EL (cell line): ENCODE measurements around the gene EIF3B.
A peak's percentile ranks its signal among the peaks of the same experiment; 100 is the strongest.
"Not testable (repeated sequence)": the region's sequence is repeated elsewhere in the genome, so short reads cannot be mapped to it uniquely, and the experiment has no call there.

Experiments
- DNase-seq: peaks from one replicate; pipeline ENCODE4 v3.0.0-alpha.2; 2016

EIF3B gene

DNA sequence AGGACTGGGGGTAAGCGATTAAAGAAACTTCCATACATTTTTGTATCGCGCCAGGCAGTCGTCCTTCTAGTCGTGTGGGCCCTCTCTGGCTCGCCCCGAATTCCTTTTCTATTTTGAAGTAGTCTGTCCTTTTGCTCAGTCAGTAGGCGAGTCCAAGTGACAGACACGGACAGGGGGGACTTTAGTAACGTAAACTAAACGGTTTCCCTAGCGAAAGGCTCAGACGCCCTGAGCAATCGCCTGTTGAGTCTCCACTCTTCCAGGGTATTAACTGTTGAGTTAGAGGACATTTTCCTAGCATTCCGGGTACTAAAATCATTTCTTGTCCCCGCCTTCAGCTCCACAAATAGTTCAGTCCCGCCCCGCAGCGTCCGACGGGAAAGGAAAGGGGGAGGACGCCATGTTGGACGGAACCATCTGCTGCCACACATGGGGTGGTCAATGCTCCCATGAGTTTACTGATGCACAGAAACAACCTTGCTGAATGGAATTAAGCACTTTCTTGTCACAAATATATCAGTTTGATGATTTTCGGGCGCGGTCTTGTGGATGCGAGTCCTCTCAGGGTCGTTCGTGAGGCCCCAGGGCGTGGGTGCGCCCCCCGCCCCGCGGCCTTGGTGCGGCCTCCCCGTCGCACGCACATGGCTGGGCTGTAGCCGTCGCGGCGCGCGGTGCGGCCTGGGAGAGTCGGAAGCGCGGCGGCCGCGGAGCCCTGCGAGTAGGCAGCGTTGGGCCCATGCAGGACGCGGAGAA is at the start of gene EIF3B:
Gene EIF3B, plus strand, starts transcription at position 642 of the 753 bp plus-strand sequence. Its CDS starts 95 bp downstream, at position 737.
- DNase-seq, result peak; percentile 91

DNA sequence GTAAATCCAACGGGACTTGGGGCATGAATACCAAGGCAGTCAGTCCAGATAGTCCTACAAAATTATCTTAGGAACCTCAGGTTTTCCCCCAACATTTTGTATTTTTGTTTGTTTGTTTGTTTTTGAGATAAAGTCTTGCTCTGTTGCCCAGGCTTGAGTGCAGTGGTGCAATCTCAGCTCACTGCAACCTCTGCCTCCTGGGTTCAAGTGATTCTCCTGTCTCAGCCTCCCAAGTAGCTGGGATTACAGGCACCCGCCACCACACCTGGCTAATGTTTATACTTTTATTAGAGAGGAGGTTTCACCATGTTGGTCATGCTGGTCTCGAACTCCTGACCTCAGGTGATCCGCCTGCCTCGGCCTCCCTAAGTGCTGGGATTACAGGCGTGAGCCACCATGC is 49.4 kb upstream of the EIF3B start:
- DNase-seq, result not testable (repeated sequence)

GRCh38 chr7:2306688-2307087 is 47.9 kb upstream of the EIF3B start:
- no peak for DNase-seq

DNA sequence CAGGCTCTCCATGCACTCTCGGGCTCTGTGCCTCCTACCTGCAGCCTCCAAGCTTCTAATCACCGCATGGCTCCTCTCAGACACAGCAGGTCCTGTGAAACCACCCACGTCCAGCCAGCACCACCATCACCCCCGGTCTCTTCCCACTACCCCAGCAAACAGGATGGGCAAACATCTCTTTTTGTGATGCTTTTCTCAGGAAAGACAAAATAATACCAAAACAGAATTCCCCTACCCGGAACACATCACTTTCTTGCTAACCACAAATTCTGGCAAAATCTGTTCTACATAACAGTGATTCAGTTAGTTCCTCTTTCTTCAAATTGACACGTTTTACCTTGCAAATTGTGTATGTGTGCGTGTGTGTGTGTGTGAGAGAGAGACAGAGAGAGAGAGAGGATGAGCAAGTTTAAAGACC is 46.9 kb upstream of the EIF3B start:
- DNase-seq, result no peak

DNA sequence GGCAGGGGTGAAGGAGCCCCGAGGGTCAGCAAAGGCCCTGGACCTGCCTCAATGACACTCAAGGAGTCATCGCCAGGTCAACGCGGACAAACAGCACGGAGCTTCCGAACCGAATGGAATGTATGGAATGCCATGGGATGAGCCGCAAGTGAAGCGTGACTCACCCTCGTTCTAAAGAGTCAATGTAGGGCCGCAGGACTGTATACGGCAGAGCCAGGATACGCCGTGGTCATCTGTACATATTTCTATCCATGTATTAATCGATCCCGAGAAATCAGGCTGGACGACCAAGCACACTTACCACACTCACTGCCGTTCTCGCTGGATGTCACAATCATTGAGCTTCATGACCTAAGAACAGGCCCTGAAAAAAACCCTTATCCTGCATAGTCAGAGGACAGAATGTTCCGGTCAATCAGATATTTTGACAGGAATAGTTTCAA is 44.7 kb upstream of the EIF3B start:
- DNase-seq, result peak; percentile 98

DNA sequence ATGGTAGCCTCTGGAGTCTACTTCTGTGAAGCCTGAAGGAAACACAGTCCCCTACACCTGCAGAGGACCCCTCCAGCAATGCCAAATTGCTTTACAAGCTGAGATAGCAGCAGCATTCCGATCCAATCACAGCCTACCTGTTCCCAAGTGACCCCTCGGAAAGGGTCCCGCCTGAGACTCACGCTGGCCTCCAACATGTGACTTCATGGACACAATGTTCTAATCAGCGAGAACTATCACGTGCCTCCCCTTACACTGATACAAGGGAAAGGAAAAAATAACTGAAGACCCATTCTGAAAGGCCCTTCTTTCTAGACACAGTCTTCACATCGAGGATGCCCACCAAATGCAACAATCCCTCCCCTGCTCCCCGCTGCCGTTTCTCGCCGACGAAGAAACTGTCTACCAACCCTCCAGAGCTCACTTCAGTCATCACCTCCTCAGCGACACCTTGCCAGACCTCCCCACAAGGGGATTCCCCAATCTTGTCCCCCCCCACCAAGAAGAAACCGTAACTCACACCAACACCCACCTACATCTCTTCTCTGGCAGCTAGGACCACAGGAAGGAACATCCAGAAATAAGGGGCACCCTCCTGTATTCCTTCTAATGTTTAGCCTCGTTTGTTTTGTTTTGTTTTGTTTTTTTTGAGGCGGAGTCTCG is 42.2 kb upstream of the EIF3B start:
- DNase-seq, result no peak

DNA sequence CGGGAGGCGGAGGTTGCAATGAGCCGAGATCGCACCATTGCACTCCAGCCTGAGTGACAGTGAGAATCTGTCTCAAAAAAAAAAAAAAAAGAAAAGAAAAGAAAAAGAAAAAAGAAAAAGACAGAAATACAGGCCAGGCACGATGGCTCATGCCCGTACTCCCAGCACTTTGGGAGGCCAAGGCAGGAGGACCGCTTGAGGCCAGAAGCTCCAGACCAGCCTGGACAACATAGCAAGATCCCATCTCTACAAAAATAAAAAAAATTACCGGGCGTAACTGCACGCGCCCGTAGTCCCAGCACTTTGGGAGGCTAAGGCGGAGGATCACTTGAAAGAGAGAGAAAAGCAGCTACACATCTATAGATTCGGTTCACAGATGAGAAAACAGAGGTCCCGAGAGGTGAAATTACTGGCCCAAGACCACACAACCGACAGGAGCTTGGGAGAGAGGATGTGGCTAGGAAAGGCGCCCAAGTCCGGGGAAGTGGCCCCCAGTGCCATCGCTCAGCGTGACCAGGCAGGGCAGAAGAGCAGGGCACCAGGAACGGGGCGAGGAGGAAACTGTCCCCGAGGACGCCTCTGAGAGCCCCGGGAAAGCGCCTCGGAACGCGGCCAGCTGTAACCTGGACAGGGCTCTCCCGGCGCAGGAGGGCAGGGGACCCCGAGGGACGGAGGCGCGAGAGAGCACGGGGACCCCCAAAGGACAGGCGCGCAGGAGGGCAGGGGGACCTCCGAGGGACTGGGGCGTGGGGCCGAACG is 41.0 kb upstream of the EIF3B start:
- DNase-seq, result peak; percentile 34

- DNase-seq, result peak; percentile 85
Observed at GRCh38 chr7:2314209-2314955, 40.2 kb upstream of the EIF3B start, which contains the start of gene SNX8. Gene SNX8 (minus strand): TSS chr7:2314441. CDS start chr7:2314421, 20 bp downstream.

DNA sequence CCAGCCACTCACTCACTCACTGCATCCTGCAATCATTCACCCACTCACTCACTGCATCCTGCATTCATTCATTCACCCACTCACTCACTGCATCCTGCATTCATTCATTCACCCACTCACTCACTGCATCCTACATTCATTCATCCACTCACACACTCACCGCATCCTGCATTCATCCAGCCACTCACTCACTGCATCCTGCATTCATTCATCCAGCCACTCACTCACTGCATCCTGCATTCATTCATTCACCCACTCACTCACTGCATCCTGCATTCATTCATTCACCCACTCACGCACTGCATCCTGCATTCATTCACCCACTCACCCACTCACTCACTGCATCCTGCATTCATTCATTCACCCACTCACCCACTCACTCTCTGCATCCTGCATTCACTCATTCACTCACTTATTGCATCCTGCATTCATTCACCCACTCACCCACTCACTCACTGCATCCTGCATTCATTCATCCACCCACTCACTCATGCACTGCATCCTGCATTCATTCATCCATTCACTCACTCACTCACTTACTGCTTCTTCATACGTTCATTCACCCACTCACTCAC is 39.6 kb upstream of the EIF3B start:
- not testable (repeated sequence) for DNase-seq

GRCh38 chr7:2315787-2316186 is 38.8 kb upstream of the EIF3B start:
- no peak for DNase-seq

DNA sequence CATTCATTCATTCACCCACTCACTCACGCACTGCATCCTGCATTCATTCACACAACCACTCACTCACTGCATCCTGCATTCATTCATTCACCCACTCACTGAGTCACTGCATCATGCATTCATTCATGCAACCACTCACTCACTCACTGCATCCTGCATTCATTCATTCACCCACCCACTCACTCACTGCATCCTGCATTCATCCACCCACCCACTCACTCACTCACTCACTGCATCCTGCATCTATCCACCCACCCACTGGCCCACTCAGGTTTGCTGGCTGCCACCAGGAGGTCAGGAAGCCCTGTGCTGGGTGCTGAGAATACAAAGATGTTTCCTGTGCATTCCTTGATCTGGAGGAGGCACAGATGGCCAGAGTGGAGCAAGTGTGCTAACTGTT is 38.0 kb upstream of the EIF3B start:
- no peak for DNase-seq

DNA sequence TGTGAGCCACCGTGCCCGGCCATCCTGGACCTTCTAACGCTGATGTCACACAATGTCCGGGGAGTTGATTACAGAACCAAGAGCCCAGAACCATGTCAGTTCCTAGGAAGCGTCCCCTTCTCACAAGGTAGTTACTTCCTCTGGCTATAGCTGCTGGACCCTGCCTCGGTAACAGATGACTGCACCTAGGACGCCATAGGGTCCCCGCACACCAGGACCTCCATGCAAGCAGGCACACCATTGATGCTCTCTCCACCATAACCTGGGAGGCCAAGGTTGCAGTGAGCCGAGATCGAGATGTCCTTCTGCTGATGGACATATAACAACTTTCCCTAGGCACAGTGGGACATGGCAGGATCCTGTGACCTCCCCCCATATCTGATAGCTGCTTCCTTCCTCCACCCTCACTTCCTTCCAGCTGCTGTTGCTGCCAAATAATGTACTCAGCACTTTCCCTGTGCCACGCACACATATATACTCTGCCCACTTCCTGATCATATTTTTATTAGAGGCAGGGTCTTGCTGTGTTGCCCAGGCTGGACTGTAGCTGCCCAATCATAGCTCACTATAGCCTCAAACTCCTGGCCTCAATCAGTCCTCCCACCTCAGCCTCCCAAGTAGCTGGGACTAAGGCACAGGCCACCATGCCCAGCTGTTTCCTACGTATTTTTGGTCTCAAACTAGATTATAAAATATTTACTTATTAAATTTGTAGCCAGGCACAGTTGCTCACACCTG is 36.9 kb upstream of the EIF3B start:
- DNase-seq, result no peak

DNA sequence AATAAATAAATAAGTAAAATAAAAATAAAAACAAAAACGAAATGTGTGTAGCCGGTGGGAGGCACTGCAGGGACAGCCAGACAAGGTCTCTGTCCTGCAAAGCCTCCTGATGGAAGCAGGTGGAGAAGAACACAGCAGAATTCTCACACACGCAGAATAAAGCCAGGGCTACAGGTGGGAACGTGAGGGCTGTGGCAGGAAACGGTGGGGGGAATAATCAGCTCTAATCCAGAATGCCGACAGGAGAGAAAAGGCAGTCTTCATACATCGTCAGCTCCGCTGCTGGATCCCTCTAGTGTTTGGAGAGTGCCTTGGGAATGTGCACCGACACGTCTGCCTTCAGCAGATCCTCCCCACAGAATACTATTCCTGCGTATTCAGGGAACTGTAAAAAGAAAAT is 33.6 kb upstream of the EIF3B start:
- DNase-seq, result no peak

- no peak for DNase-seq
Observed at GRCh38 chr7:2325162-2325561, 29.5 kb upstream of the EIF3B start.

DNA sequence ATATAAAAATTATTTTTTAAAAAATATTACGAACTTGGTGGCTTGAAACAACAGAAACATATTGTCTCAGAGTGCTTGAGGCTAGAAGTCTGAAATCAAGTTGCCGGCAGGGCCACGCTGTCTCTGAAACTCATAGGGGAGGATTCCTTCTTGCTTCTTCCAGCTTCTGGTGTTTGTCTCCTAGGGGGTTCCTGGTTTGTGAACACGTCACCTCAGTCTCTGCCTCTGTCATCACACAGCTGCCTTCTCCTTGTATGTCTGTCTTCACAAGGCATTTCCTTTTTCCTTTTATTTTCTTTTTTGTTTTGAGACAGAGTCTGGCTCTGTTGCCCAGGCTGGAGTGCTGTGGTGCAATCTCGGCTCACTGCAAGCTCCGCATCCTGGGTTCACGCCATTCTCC is 27.7 kb upstream of the EIF3B start:
- no peak for DNase-seq

GRCh38 chr7:2330493-2330892 is 24.1 kb upstream of the EIF3B start:
- no peak for DNase-seq

GRCh38 chr7:2331707-2332106 is 22.9 kb upstream of the EIF3B start:
- no peak for DNase-seq

GRCh38 chr7:2332606-2333231 is 21.9 kb upstream of the EIF3B start:
- not testable (repeated sequence) for DNase-seq

DNA sequence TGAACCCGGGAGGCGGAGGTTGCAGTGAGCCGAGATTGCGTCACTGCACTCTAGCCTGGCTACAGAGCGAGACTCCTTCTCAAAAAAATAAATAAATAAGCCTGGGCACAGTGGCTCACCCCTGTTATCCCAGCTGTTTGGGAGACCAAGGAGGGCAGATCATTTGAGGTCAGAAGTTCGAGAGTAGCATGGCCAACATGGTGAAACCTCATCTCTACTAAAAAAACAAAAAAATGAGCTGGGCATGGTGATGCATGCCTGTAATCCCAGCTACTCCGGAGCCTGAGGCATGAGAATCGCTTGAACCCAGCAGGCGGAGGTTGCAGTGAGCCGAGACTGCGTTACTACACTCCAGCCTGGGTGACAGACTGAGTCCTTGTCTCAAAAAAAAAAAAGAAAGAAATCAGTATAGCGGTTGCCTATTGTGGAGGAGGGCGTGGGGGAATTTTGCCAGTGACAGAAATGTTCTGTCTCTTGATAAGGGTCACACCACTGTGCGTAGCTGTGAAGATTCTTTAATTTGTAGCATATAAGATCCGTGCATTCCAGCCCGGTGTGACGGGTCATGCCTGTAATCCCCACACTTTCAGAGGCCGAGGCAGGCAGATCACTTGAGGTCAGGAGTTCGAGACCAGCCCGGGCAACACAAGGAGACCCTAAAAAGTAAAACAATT is 17.9 kb upstream of the EIF3B start:
- DNase-seq, result no peak

DNA sequence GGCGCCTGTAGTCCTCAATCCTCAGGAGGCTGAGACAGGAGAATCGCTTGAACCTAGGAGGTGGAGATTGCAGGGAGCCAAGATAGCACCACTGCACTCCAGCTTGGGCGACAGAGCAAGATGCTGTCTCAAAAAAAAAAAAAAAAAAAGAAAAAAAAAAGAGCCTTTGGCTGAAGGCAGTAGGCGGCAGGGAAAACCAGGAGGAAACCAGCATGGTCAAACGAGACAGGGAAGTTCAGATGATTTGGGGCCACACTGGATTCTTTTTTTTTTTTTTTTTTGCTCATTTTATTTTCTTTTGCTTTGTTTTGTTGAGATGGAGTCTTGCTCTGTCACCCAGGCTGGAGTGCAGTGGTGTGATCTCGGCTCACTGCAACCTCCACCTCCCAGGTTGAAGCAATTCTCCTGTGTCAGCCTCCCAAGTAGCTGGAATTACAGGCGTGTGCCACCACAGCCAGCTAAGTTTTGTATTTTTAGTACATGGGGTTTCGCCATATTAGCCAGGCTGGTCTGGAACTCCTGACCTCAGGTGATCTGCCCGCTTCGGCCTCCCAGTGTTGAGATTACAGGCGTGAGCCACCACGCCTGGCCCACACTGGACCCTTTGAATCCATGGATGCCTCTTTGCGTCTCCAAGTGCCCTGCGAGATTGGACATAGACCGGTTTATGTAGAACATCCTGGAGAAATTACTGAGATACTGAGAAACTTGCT is 7.1 kb upstream of the EIF3B start:
- not testable (repeated sequence) for DNase-seq
